SK-N-SH (cell line): ENCODE measurements around the gene TBC1D5. TPM values are rescaled to one million over a fixed set of nuclear protein-coding genes. Genes with fewer than 3 reads are reported as not detected.

Source experiments
- CTCF ChIA-PET: fragments of 300-600, 350-600 bp; formaldehyde crosslinking; extraction: SDS; loops from one replicate; lab custom pipeline; 2021; lab: Yijun Ruan, JAX
- POLR2A ChIA-PET: fragments of 350-600 bp; sonication (Branson Sonifier 250); formaldehyde crosslinking; extraction: SDS; loops from one replicate; lab custom pipeline; 2020; ENCODE audit warnings: antibody characterized with exemption, inconsistent platforms; lab: Yijun Ruan, JAX
- DNase-seq: peaks from one replicate; pipeline ENCODE4 v3.0.0; 2012
- H2AFZ ChIP-seq: fragments of 200-600 bp; sonication (generic); 2 replicates; pipeline ENCODE4 v1.8.1; 2016; ENCODE audit warnings: antibody characterized with exemption, mild to moderate bottlenecking, low read depth
- H3F3A ChIP-seq: fragments of 200-600 bp; sonication (generic); replicated peaks from 2 replicates; pipeline ENCODE3; 2016; ENCODE audit warnings: antibody characterized with exemption, mild to moderate bottlenecking; ENCODE audit not compliant: insufficient read depth
- H3K27ac ChIP-seq, 2 experiments: fragments of 200-500 bp in 1 of 2; fragments of 200-600 bp in 1 of 2; sonication (Bioruptor generic) in 1 of 2; sonication (generic), shearing (Covaris generic) in 1 of 2; 2 replicates each; pipeline versions ENCODE4 v1.5.1 to v1.6.1; 2014 to 2016; ENCODE audit warnings: low read depth in 2 of 2, inconsistent platforms in 1 of 2, low read length in 1 of 2, mild to moderate bottlenecking in 1 of 2, mixed read lengths in 1 of 2
- H3K27me3 ChIP-seq: fragments of 200-600 bp; sonication (generic), shearing (Covaris generic); 2 replicates; pipeline ENCODE4 v1.6.1; 2016; ENCODE audit warnings: mixed run types; ENCODE audit not compliant: insufficient read depth
- H3K36me3 ChIP-seq, 2 experiments: fragments of 200-500 bp in 1 of 2; fragments of 200-600 bp in 1 of 2; sonication (Bioruptor generic) in 1 of 2; sonication (generic) in 1 of 2; replicated peaks in 1 of 2; 2 replicates each; pipeline versions ENCODE3 to v1.5.1; 2014 to 2016; ENCODE audit warnings: low read length in 1 of 2, mild to moderate bottlenecking in 1 of 2; ENCODE audit not compliant: insufficient read depth in 2 of 2, control insufficient read depth in 1 of 2
- H3K4me1 ChIP-seq, 2 experiments: fragments of 200-500 bp in 1 of 2; fragments of 200-600 bp in 1 of 2; sonication (Bioruptor generic) in 1 of 2; sonication (generic), shearing (Covaris generic) in 1 of 2; 2 replicates each; pipeline versions ENCODE4 v1.5.1 to v1.6.1; 2014 to 2016; ENCODE audit warnings: low read depth in 1 of 2, low read length in 1 of 2, mixed run types in 1 of 2; ENCODE audit not compliant: insufficient read depth in 2 of 2, control insufficient read depth in 1 of 2
- H3K4me2 ChIP-seq: fragments of 200-600 bp; sonication (generic), shearing (Covaris generic); 2 replicates; pipeline ENCODE4 v1.6.1; 2017; ENCODE audit warnings: mixed run types
- H3K4me3 ChIP-seq, 2 experiments: fragments of 200-500 bp in 1 of 2; fragments of 200-600 bp in 1 of 2; sonication (Bioruptor generic) in 1 of 2; sonication (generic), shearing (Covaris generic) in 1 of 2; 2 replicates each; pipeline versions ENCODE4 v1.5.1 to v1.8.1; 2014 to 2016; ENCODE audit warnings: low read depth in 2 of 2, inconsistent platforms in 1 of 2, low read length in 1 of 2, mild to moderate bottlenecking in 1 of 2, mixed read lengths in 1 of 2, moderate library complexity in 1 of 2
- H3K79me2 ChIP-seq: fragments of 200-600 bp; sonication (generic); 2 replicates; pipeline ENCODE4 v1.8.1; 2017; ENCODE audit warnings: mild to moderate bottlenecking; ENCODE audit not compliant: insufficient read depth
- H3K9ac ChIP-seq: fragments of 200-600 bp; sonication (generic); 2 replicates; pipeline ENCODE4 v1.6.1; 2017; ENCODE audit warnings: mixed run types
- H3K9me2 ChIP-seq: fragments of 200-600 bp; sonication (generic); 2 replicates; pipeline ENCODE4 v1.6.1; 2017; ENCODE audit warnings: mixed run types
- H3K9me3 ChIP-seq: fragments of 200-600 bp; sonication (generic); 2 replicates; pipeline ENCODE4 v1.6.1; 2017; ENCODE audit warnings: mixed run types, mild to moderate bottlenecking, moderate library complexity
- H4K20me1 ChIP-seq: fragments of 200-600 bp; sonication (generic); 2 replicates; pipeline ENCODE4 v1.6.1; 2017; ENCODE audit warnings: mild to moderate bottlenecking, mixed run types; ENCODE audit not compliant: insufficient read depth
- FOXM1 ChIP-seq: IDR thresholded peaks from 2 replicates; pipeline ENCODE4 v1.4.0; 2012; ENCODE audit warnings: low read depth, mild to moderate bottlenecking
- NFIC ChIP-seq: IDR thresholded peaks from 2 replicates; pipeline ENCODE4 v1.4.0; 2012; ENCODE audit warnings: borderline replicate concordance
- POLR2AphosphoS5 ChIP-seq: IDR thresholded peaks from 2 replicates; pipeline ENCODE4 v1.6.1; 2012; ENCODE audit warnings: low read depth, low read length
- RAD21 ChIP-seq: IDR thresholded peaks from 2 replicates; pipeline ENCODE4 v1.6.1; 2012; ENCODE audit warnings: mild to moderate bottlenecking, low read length
- RFX5 ChIP-seq: IDR thresholded peaks from 2 replicates; pipeline ENCODE4 v1.6.1; 2012; ENCODE audit warnings: mild to moderate bottlenecking, improper control_type of control experiment, low read length
- TAF1 ChIP-seq: IDR thresholded peaks from 2 replicates; pipeline ENCODE4 v1.6.1; 2012; ENCODE audit warnings: low read depth, mild to moderate bottlenecking, low read length, moderate library complexity, borderline replicate concordance
- WGBS: methylation state at CpG from one replicate; pipeline ENCODE4 v1.1.6; 2017; ENCODE audit warnings: low lambda C conversion rate; 5-methylcytosine and 5-hydroxymethylcytosine counted together
- polyA plus RNA-seq, 3 experiments: library from polyadenylated mRNA; depleted of rRNA; stranded (reverse); fragments of >200 nt; gene quantifications; 2 replicates each; pipeline ENCODE4 v1.2.3, GENCODE V29; 2012
- TF ChIP-seq, protein P1 (sequence below): IDR thresholded peaks from 2 replicates; pipeline ENCODE4 v1.4.0; 2012; ENCODE audit warnings: low read depth, borderline replicate concordance
- TF ChIP-seq, protein P2 (sequence below): IDR thresholded peaks from 2 replicates; pipeline ENCODE4 v1.6.1; 2012; ENCODE audit warnings: mild to moderate bottlenecking, low read depth, low read length, moderate library complexity

The TBC1D5 gene
- polyA plus RNA-seq, 1 of the 3 experiments (the other 2 are of a cell fraction), result 19.5 TPM

DNA sequence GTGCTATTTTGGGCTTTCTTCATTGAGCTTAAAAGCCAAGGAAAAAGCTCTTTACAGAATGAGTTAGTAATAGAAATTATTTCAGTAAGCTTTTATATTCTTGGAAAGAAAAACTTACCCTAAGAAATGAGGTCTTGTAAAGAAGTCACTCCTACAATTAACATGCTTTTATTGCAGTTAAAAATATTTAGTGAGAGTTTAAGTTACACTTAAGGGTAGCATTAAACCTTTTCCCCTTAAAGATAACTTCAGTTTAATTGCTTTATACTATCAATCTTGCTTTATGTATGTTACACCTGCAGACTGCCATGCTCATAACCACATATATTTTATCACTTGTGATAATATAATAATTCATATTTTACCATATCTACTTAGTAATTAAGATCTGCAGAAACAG, 431.4 kb downstream of the TBC1D5 start:
- no peak overlapping the region for H2AFZ ChIP-seq
- peaks cover 3% of the 10 kb centered on the region for H3F3A ChIP-seq

DNA sequence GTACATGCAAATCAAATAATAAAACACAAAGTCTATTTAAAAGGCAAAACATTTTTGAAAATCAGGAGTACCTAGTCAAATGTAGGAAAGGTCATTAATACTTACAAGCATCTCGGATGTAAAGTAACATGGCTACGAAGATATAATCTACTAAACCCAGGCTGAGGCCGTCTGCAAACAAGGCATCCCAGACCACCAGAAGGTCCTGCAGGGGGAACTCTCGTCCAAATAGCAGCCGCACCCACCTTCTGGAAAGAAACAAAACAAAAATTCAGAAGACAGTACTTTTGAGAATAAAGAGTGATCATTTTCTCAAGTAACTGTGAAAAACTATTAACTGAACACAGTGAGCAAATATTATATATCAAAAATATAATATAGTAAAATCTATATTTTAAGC, 434.5 kb downstream of the TBC1D5 start:
- no peaks in the 10 kb centered on the region for H3K9me3 ChIP-seq
- H3F3A ChIP-seq, result peaks cover 3% of the 10 kb centered on the region
- DNase-seq, result no peak
- no peaks in the 10 kb centered on the region for H3K79me2 ChIP-seq
- H3K9me2 ChIP-seq, result no peaks in the 10 kb centered on the region
- H3K36me3 ChIP-seq, result peaks cover 3 to 7% of the 10 kb centered on the region in 2 experiments
- no peaks in the 10 kb centered on the region; a peak in 1 of 4 replicates for H3K4me1 ChIP-seq
- no peak for TF ChIP-seq RFX5
- no peak for TF ChIP-seq TAF1
- TF ChIP-seq POLR2AphosphoS5, result no peak
- TF ChIP-seq FOXM1, result no peak
- TF ChIP-seq, protein P1, sequence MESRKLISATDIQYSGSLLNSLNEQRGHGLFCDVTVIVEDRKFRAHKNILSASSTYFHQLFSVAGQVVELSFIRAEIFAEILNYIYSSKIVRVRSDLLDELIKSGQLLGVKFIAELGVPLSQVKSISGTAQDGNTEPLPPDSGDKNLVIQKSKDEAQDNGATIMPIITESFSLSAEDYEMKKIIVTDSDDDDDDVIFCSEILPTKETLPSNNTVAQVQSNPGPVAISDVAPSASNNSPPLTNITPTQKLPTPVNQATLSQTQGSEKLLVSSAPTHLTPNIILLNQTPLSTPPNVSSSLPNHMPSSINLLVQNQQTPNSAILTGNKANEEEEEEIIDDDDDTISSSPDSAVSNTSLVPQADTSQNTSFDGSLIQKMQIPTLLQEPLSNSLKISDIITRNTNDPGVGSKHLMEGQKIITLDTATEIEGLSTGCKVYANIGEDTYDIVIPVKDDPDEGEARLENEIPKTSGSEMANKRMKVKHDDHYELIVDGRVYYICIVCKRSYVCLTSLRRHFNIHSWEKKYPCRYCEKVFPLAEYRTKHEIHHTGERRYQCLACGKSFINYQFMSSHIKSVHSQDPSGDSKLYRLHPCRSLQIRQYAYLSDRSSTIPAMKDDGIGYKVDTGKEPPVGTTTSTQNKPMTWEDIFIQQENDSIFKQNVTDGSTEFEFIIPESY, result no peak
- H3K4me3 ChIP-seq, result no peak overlapping the region
- 96% methylated on average over 5 of the region's 5 CpGs for WGBS
- POLR2A ChIA-PET, result no interaction called here
- no peaks in the 10 kb centered on the region for H4K20me1 ChIP-seq
- CTCF ChIA-PET, result interaction anchor here (1.2 to 1.3 kb wide), 2 partner anchors 13 to 15 kb away, joined by 5 to 6 read pairs; no protein-coding TSS in a partner anchor
- H3K27me3 ChIP-seq, result no peaks in the 10 kb centered on the region
- H3K27ac ChIP-seq, result no peak overlapping the region
- H2AFZ ChIP-seq, result no peak overlapping the region
- H3K4me2 ChIP-seq, result no peak overlapping the region
- H3K9ac ChIP-seq, result no peak overlapping the region

More for the DNA sequence above, 431.4 kb downstream of the TBC1D5 start:
- H3K9me3 ChIP-seq, result no peaks in the 10 kb centered on the region
- DNase-seq, result no peak
- H3K27ac ChIP-seq, result no peak overlapping the region
- no peak overlapping the region for H3K4me3 ChIP-seq
- no peaks in the 10 kb centered on the region for H4K20me1 ChIP-seq
- H3K9me2 ChIP-seq, result no peaks in the 10 kb centered on the region
- H3K4me2 ChIP-seq, result no peak overlapping the region
- TF ChIP-seq NFIC (no peak), RAD21 (no peak)
- TF ChIP-seq, protein P2, sequence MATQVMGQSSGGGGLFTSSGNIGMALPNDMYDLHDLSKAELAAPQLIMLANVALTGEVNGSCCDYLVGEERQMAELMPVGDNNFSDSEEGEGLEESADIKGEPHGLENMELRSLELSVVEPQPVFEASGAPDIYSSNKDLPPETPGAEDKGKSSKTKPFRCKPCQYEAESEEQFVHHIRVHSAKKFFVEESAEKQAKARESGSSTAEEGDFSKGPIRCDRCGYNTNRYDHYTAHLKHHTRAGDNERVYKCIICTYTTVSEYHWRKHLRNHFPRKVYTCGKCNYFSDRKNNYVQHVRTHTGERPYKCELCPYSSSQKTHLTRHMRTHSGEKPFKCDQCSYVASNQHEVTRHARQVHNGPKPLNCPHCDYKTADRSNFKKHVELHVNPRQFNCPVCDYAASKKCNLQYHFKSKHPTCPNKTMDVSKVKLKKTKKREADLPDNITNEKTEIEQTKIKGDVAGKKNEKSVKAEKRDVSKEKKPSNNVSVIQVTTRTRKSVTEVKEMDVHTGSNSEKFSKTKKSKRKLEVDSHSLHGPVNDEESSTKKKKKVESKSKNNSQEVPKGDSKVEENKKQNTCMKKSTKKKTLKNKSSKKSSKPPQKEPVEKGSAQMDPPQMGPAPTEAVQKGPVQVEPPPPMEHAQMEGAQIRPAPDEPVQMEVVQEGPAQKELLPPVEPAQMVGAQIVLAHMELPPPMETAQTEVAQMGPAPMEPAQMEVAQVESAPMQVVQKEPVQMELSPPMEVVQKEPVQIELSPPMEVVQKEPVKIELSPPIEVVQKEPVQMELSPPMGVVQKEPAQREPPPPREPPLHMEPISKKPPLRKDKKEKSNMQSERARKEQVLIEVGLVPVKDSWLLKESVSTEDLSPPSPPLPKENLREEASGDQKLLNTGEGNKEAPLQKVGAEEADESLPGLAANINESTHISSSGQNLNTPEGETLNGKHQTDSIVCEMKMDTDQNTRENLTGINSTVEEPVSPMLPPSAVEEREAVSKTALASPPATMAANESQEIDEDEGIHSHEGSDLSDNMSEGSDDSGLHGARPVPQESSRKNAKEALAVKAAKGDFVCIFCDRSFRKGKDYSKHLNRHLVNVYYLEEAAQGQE, result no peak
- ChIA-PET POLR2A (no interaction called here), CTCF (interaction anchor here (1.0 kb wide), 1 partner anchor 43 kb away, joined by 3 read pairs; no protein-coding TSS in a partner anchor)
- H3K9ac ChIP-seq, result no peak overlapping the region
- no peaks in the 10 kb centered on the region for H3K27me3 ChIP-seq
- no peaks in the 10 kb centered on the region for H3K79me2 ChIP-seq
- peaks cover 3 to 7% of the 10 kb centered on the region in 2 experiments for H3K36me3 ChIP-seq
- H3K4me1 ChIP-seq, result no peaks in the 10 kb centered on the region; a peak in 1 of 4 replicates
